GM19467 (cell line): Measurements from ENCODE around the gene TOR3A.
"Not testable (repeated sequence)": the region's sequence is repeated elsewhere in the genome, so short reads cannot be mapped to it uniquely, and the experiment has no call there.

ENCODE experiments used
- ATAC-seq: cut with Tn5 transposase; IDR thresholded peaks from one replicate; pipeline ENCODE4 v1.9.1; 2021; ENCODE audit warnings: mild to moderate bottlenecking, moderate library complexity; ENCODE audit not compliant: unreplicated experiment

TOR3A gene

GRCh38 chr1:179104611-179105250 lies 22.9 kb downstream of the TOR3A start:
- no peak for ATAC-seq

GRCh38 chr1:179105393-179105792 lies 23.5 kb downstream of the TOR3A start:
- no peak for ATAC-seq

- ATAC-seq: no peak
Observed at GRCh38 chr1:179107706-179108629, 26.1 kb downstream of the TOR3A start.

- no peak for ATAC-seq
Observed at GRCh38 chr1:179108644-179109043, 26.8 kb downstream of the TOR3A start.

- ATAC-seq: no peak
Observed at GRCh38 chr1:179115181-179115580, 33.3 kb downstream of the TOR3A start.

GRCh38 chr1:179119513-179119912 lies 37.6 kb downstream of the TOR3A start:
- ATAC-seq: no peak

GRCh38 chr1:179120736-179121135 lies 38.9 kb downstream of the TOR3A start:
- no peak for ATAC-seq

GRCh38 chr1:179121159-179121938 lies 39.5 kb downstream of the TOR3A start:
- ATAC-seq: no peak

- ATAC-seq: no peak
Observed at GRCh38 chr1:179124873-179125272, 43.0 kb downstream of the TOR3A start.

- no peak for ATAC-seq
Observed at GRCh38 chr1:179126338-179127060, 44.6 kb downstream of the TOR3A start.

GRCh38 chr1:179127163-179127895 lies 45.5 kb downstream of the TOR3A start:
- no peak for ATAC-seq

GRCh38 chr1:179128520-179128919 lies 46.6 kb downstream of the TOR3A start:
- no peak for ATAC-seq

- peak; percentile 98 for ATAC-seq
Observed at GRCh38 chr1:179129702-179130473, 48.0 kb downstream of the TOR3A start.

- ATAC-seq: not testable (repeated sequence)
Observed at GRCh38 chr1:179135168-179135567, 53.3 kb downstream of the TOR3A start.

GRCh38 chr1:179135707-179136106 lies 53.8 kb downstream of the TOR3A start:
- not testable (repeated sequence) for ATAC-seq

GRCh38 chr1:179137617-179138255 lies 55.9 kb downstream of the TOR3A start:
- no peak for ATAC-seq

GRCh38 chr1:179138755-179139154 lies 56.9 kb downstream of the TOR3A start:
- not testable (repeated sequence) for ATAC-seq

GRCh38 chr1:179141592-179142251 lies 59.9 kb downstream of the TOR3A start:
- ATAC-seq: no peak
